HG02759 (cell line): ENCODE data around the gene RALGPS2.

Source experiments
- ATAC-seq: cut with Tn5 transposase; IDR thresholded peaks from one replicate; pipeline ENCODE4 v1.9.1; 2021; ENCODE audit warnings: mild to moderate bottlenecking, moderate library complexity; ENCODE audit not compliant: unreplicated experiment

RALGPS2 gene

GRCh38 chr1:178916448-178917174 lies 191.6 kb downstream of the RALGPS2 start:
- no peak for ATAC-seq

- no peak for ATAC-seq
Measured at GRCh38 chr1:178918308-178918707, 193.3 kb downstream of the RALGPS2 start.

- no peak for ATAC-seq
Measured at GRCh38 chr1:178918955-178919354, 193.9 kb downstream of the RALGPS2 start.

- no peak for ATAC-seq
Measured at GRCh38 chr1:178919581-178919980, 194.5 kb downstream of the RALGPS2 start.

GRCh38 chr1:178921499-178921898 lies 196.5 kb downstream of the RALGPS2 start:
- ATAC-seq: no peak

- ATAC-seq: no peak
Measured at GRCh38 chr1:178923512-178923911, 198.5 kb downstream of the RALGPS2 start.

- no peak for ATAC-seq
Measured at GRCh38 chr1:178926046-178926445, 201.0 kb downstream of the RALGPS2 start.

GRCh38 chr1:178927003-178927402 lies 202.0 kb downstream of the RALGPS2 start:
- no peak for ATAC-seq

GRCh38 chr1:178928041-178928440 lies 203.0 kb downstream of the RALGPS2 start:
- ATAC-seq: no peak

- ATAC-seq: no peak
Measured at GRCh38 chr1:178928976-178929375, 203.9 kb downstream of the RALGPS2 start.

GRCh38 chr1:178931858-178932551 lies 207.0 kb downstream of the RALGPS2 start:
- no peak for ATAC-seq

GRCh38 chr1:178932552-178932906 lies 207.5 kb downstream of the RALGPS2 start:
- ATAC-seq: no peak

GRCh38 chr1:178933105-178933561 lies 208.1 kb downstream of the RALGPS2 start:
- no peak for ATAC-seq

- no peak for ATAC-seq
Measured at GRCh38 chr1:178933709-178934490, 208.9 kb downstream of the RALGPS2 start.

- ATAC-seq: no peak
Measured at GRCh38 chr1:178934546-178934945, 209.5 kb downstream of the RALGPS2 start.

GRCh38 chr1:178935610-178936009 lies 210.6 kb downstream of the RALGPS2 start:
- no peak for ATAC-seq

- ATAC-seq: no peak
Measured at GRCh38 chr1:178937695-178938094, 212.7 kb downstream of the RALGPS2 start.

- no peak for ATAC-seq
Measured at GRCh38 chr1:178938101-178938958, 213.3 kb downstream of the RALGPS2 start.

- ATAC-seq: no peak
Measured at GRCh38 chr1:178938959-178939317, 213.9 kb downstream of the RALGPS2 start.

- ATAC-seq: no peak
Measured at GRCh38 chr1:178939338-178940067, 214.5 kb downstream of the RALGPS2 start.
